Neural cell (in vitro differentiated cells): ENCODE measurements around the gene KLHDC3.

ENCODE experiments used
- CTCF ChIP-seq: fragments of 450-650 bp; IDR thresholded peaks from 2 replicates; pipeline ENCODE4 v1.5.1; 2014; ENCODE audit warnings: antibody characterized with exemption, mild to moderate bottlenecking, moderate library complexity; ENCODE audit not compliant: poor library complexity, severe bottlenecking
- EP300 ChIP-seq: fragments of 450-650 bp; conservative IDR thresholded peaks from 2 replicates; pipeline ENCODE4 v1.6.1; 2014; ENCODE audit warnings: antibody characterized with exemption, mild to moderate bottlenecking, moderate library complexity; ENCODE audit not compliant: poor library complexity, severe bottlenecking
- EZH2 ChIP-seq: fragments of 200-600, 300-800 bp; shearing (Covaris generic), sonication (generic); IDR thresholded peaks from 2 replicates; pipeline ENCODE4 v1.6.1; 2014; ENCODE audit warnings: antibody characterized with exemption, low read length, borderline replicate concordance, mild to moderate bottlenecking; ENCODE audit not compliant: insufficient read depth, poor library complexity, severe bottlenecking
- MXI1 ChIP-seq: fragments of 450-650 bp; conservative IDR thresholded peaks from 2 replicates; pipeline ENCODE4 v1.6.1; 2014; ENCODE audit warnings: antibody characterized with exemption, mild to moderate bottlenecking; ENCODE audit not compliant: poor library complexity, severe bottlenecking
- POLR2AphosphoS5 ChIP-seq: IDR thresholded peaks from 2 replicates; pipeline ENCODE4 v1.6.1; 2012
- REST ChIP-seq: IDR thresholded peaks from 2 replicates; pipeline ENCODE4 v1.6.1; 2012; ENCODE audit warnings: borderline replicate concordance

GRCh38 chr6:43052225-43052841 lies 38.3 kb downstream of the KLHDC3 start:
- TF ChIP-seq CTCF (no peak), POLR2AphosphoS5 (no peak), MXI1 (no peak), REST (no peak), EP300 (no peak), EZH2 (no peak)
